Measurements from ENCODE around the gene C19orf44. TPM values are rescaled to one million over a fixed set of nuclear protein-coding genes. Genes with fewer than 3 reads are reported as not detected.

The C19orf44 gene
- total RNA-seq, 1 donor from 2014 or later, result 12.3 TPM

GRCh38 chr19:16519230-16519687 is 23.1 kb downstream of the C19orf44 start:
- no peak for TF ChIP-seq CTCF (IDR thresholded peaks at IDR 0.05; ENCODE audit: unreplicated experiment)
- no peaks in the 10 kb centered on the region for H3K9me3 Mint-ChIP-seq (ENCODE audit: low read depth)
- DNase-seq (ENCODE audit: low spot score, unreplicated experiment), result no peak
- H3K27ac Mint-ChIP-seq, result peak overlapping the region; percentile 33
- peaks cover 16% of the 10 kb centered on the region for H3K36me3 Mint-ChIP-seq (ENCODE audit: insufficient read depth)
- no peaks in the 10 kb centered on the region for H3K4me1 Mint-ChIP-seq (ENCODE audit: low read depth)
- no peaks in the 10 kb centered on the region for H3K27me3 Mint-ChIP-seq
- H3K4me3 Mint-ChIP-seq (ENCODE audit: low read depth), result no peak overlapping the region

GRCh38 chr19:16520074-16520973 is 24.1 kb downstream of the C19orf44 start:
- no peak for TF ChIP-seq CTCF (IDR thresholded peaks at IDR 0.05; ENCODE audit: unreplicated experiment)
- H3K4me1 Mint-ChIP-seq (ENCODE audit: low read depth), result no peaks in the 10 kb centered on the region
- H3K27ac Mint-ChIP-seq, result no peak overlapping the region
- no peaks in the 10 kb centered on the region for H3K27me3 Mint-ChIP-seq
- no peak overlapping the region for H3K4me3 Mint-ChIP-seq (ENCODE audit: low read depth)
- peaks cover 16% of the 10 kb centered on the region for H3K36me3 Mint-ChIP-seq (ENCODE audit: insufficient read depth)
- H3K9me3 Mint-ChIP-seq (ENCODE audit: low read depth), result no peaks in the 10 kb centered on the region
- no peak for DNase-seq (ENCODE audit: low spot score, unreplicated experiment)

- DNase-seq (ENCODE audit: low spot score, unreplicated experiment), result no peak
- Mint-ChIP-seq H3K9me3 (ENCODE audit: low read depth) (no peaks in the 10 kb centered on the region), H3K27ac (no peak overlapping the region), H3K27me3 (no peaks in the 10 kb centered on the region), H3K36me3 (ENCODE audit: insufficient read depth) (peaks cover 17% of the 10 kb centered on the region), H3K4me1 (ENCODE audit: low read depth) (no peaks in the 10 kb centered on the region), H3K4me3 (ENCODE audit: low read depth) (no peak overlapping the region)
- no peak for TF ChIP-seq CTCF (IDR thresholded peaks at IDR 0.05; ENCODE audit: unreplicated experiment)
Measured at GRCh38 chr19:16520986-16521624, 24.9 kb downstream of the C19orf44 start.

DNA sequence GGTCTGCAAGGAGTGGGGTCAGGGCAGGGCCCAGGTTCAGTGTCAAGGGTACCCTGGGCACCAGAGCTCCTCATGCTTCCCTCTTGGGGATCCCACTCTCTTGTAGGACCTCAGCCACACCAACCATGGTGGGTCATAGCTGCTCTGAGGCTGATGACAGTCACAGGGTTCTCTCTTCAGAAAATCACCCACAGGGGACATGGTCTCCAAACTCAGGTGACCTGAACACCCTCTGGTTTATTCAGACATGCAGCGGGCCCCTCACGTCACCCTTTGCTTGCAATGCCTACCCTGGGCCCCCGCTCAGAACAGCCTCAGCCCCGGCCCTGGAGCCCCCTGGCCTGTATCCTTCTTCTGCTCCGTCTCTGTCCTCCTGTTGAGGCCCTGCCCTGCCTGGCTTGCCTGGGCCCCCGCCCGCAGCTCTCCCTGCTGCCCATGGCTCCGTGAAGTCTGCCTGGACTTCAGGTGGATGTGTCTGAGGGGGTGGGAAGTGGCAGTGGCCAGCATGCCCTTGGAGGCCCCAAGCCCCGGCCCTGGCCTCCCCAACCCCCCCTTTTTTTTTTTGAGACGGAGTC is 25.6 kb downstream of the C19orf44 start:
- no peak for DNase-seq (ENCODE audit: low spot score, unreplicated experiment)
- peaks cover 17% of the 10 kb centered on the region for H3K36me3 Mint-ChIP-seq (ENCODE audit: insufficient read depth)

More for the DNA sequence above, 25.6 kb downstream of the C19orf44 start:
- Mint-ChIP-seq H3K27me3 (no peaks in the 10 kb centered on the region), H3K9me3 (ENCODE audit: low read depth) (no peaks in the 10 kb centered on the region), H3K27ac (no peak overlapping the region), H3K4me3 (ENCODE audit: low read depth) (no peak overlapping the region), H3K4me1 (ENCODE audit: low read depth) (no peaks in the 10 kb centered on the region)
- no peak for TF ChIP-seq CTCF (IDR thresholded peaks at IDR 0.05; ENCODE audit: unreplicated experiment)

All from progenitor cell of endocrine pancreas (in vitro differentiated cells).